BLaER1 (cell line): ENCODE data around the gene JMJD4.
A peak's percentile ranks its signal among the peaks of the same experiment; 100 is the strongest.

ENCODE experiments used
- H3K27ac ChIP-seq: shearing (Covaris generic); formaldehyde crosslinking; 2 replicates; pipeline ENCODE4 v1.8.1; 2022
- H3K27me3 ChIP-seq: shearing (Covaris generic); formaldehyde crosslinking; 2 replicates; pipeline ENCODE4 v1.8.1; 2022
- H3K36me3 ChIP-seq: shearing (Covaris generic); formaldehyde crosslinking; 2 replicates; pipeline ENCODE4 v1.8.1; 2022
- H3K4me1 ChIP-seq: shearing (Covaris generic); formaldehyde crosslinking; 2 replicates; pipeline ENCODE4 v1.8.1; 2022
- H3K4me2 ChIP-seq: shearing (Covaris generic); formaldehyde crosslinking; 2 replicates; pipeline ENCODE4 v1.8.1; 2022
- H3K4me3 ChIP-seq: shearing (Covaris generic); formaldehyde crosslinking; 2 replicates; pipeline ENCODE4 v1.8.1; 2022
- H3K9ac ChIP-seq: shearing (Covaris generic); formaldehyde crosslinking; 2 replicates; pipeline ENCODE4 v1.8.1; 2022
- H3K9me3 ChIP-seq: shearing (Covaris generic); formaldehyde crosslinking; 2 replicates; pipeline ENCODE4 v1.8.1; 2022
- H4K20me1 ChIP-seq: shearing (Covaris generic); formaldehyde crosslinking; 2 replicates; pipeline ENCODE4 v1.8.1; 2022
- Cebpa-rat ChIP-seq: shearing (Covaris generic); IDR thresholded peaks from 2 replicates; pipeline ENCODE4 v1.8.1; 2022

JMJD4 gene

DNA sequence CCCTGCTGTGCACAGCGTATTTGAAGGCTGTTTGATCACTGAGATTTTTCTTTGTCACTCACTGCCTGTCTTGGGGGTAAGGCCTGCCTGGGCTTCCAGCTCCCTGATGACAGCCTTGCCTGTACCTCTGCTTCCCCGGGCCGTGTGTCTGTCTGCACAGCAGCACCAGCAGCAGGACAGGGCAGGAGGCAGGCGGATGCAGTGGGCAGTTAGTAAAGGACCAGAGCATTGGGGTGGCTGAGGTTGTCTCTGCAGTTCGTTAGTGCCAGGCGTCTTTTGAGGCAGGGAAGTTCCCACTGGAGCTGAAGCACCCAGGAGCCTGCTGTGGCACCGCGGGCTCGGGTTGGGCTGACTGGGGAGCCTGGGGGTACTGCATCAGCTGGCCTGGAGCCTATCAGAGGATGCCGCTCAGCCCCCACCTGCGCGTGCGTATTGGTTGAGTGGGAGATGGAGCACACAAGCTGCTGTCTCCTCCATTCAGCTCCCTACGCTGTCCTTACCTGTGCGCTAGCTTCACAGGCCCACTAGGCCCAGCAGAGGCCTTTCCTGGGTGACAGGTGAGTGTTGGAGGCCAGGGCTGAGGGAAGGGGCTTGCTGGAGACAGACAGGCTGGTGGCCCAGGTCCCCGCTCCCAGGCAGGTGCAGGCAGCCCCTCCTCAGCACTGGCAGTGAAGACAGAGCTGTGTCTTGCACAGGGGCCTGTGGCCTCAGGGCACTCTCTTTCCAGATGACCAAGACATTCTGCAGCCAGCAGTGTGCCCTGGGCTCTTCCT, 28.3 kb upstream of the JMJD4 start:
- Histone ChIP-seq H3K27ac (peak overlapping the region; percentile 44; the same call in 1 of the 2 replicates), H3K4me2 (peak overlapping the region; percentile 75), H3K9me3 (no peaks in the 10 kb centered on the region), H3K4me3 (no peak overlapping the region), H3K27me3 (no peaks in the 10 kb centered on the region), H3K4me1 (peaks cover 60% of the 10 kb centered on the region), H4K20me1 (peaks cover 100% of the 10 kb centered on the region), H3K36me3 (peaks cover 89% of the 10 kb centered on the region), H3K9ac (peak overlapping the region; percentile 39; the same call in 1 of the 2 replicates)
- TF ChIP-seq Cebpa-rat, result no peak

DNA sequence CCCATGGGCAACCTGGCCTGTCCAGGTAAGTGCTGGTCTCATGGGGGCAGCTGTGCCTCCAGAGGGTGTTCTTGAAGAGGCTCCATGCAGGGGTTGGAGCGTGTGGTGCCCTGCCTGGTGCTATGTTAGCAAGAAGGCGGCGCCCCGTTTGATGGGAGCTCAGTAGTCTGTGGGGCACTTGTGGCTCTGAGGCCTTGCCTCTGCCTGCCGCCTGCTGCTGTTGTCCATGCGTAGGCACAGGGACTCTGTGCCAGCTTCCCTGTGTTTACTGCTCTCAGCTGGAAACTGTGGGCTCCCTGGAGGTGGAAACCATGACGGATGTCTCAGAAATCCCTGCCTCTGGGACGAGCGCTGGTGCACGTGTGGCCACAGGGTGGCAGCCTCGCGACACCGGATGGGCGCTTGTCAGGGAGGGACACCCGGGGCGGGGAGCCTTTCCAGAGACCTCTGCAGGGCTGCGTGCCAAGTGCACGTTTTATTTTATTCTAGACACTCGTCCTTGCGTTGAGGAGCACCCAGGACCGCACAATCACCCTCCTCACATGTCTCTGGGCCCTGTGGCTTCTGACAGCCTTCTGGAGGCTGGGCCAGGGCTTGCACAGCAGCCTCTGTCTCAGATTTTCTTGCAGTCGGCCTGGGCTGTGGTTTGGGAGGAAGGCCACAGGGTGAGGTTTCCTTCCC, 27.3 kb upstream of the JMJD4 start:
- Histone ChIP-seq H3K4me3 (no peak overlapping the region), H3K27ac (peak overlapping the region; percentile 37), H3K36me3 (peaks cover 89% of the 10 kb centered on the region), H3K27me3 (no peaks in the 10 kb centered on the region), H3K4me2 (peak overlapping the region; percentile 75), H3K9ac (peak overlapping the region; percentile 51), H3K9me3 (no peaks in the 10 kb centered on the region), H3K4me1 (peaks cover 60% of the 10 kb centered on the region), H4K20me1 (peaks cover 100% of the 10 kb centered on the region)
- no peak for TF ChIP-seq Cebpa-rat

DNA sequence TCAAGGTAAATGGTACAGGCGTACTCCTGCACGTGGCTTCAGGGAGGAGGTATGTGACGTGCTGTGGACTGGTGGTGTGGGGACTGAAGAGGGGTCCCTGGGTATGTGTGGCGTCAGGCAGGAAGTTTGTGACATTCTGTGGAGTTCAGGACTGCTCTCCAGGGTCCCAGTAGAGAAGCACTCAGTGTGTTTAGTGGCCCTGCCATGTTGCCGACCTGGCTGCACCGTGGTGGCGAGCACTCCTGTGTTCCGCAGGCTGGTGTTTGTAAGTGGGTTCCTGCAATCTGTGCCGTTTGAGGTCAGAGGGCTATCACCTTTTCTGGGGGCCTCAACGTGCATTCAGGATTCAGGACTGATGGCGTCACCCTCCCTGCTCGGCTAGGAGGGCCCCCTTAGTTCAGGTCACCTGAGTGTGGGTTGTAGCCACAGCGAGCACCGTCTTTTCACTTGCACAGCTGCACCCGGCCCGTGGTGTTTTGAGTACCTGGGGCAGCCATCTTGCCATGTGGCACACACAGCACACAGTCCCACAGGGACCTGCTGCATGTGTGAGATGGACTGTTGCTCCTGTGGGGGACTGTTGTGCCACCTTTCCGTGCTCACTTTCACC, 26.6 kb upstream of the JMJD4 start:
- H3K27ac ChIP-seq, result peak overlapping the region; percentile 37
- no peaks in the 10 kb centered on the region for H3K9me3 ChIP-seq
- H3K4me2 ChIP-seq, result peak overlapping the region; percentile 75
- H4K20me1 ChIP-seq, result peaks cover 100% of the 10 kb centered on the region
- H3K4me3 ChIP-seq, result no peak overlapping the region
- H3K36me3 ChIP-seq, result peaks cover 89% of the 10 kb centered on the region
- no peaks in the 10 kb centered on the region for H3K27me3 ChIP-seq
- H3K4me1 ChIP-seq, result peaks cover 55% of the 10 kb centered on the region
- TF ChIP-seq Cebpa-rat, result no peak
- H3K9ac ChIP-seq, result peak overlapping the region; percentile 51; the same call in 1 of the 2 replicates

DNA sequence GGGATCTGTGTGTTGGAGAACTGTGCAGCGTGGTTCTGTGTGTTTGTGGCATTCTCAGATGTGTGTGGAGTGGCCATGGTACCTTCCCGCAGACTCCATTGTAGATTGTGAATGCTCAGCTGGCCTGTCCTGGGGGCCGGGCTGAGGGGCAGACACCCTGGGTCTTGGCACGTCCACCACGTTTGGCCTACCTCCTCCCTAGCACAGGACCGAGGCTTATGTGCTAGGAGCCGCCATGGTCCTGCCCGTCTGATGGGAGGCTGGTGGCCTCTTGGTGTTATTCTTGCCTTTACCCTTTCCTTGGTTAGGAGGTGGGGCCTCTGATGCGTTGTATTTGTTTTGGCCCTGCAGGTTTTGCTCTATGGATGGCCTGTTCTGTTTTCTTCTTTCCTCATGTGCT, 25.3 kb upstream of the JMJD4 start:
- H3K9me3 ChIP-seq, result no peaks in the 10 kb centered on the region
- H3K4me2 ChIP-seq, result no peak overlapping the region
- H3K4me1 ChIP-seq, result peaks cover 42% of the 10 kb centered on the region
- peaks cover 89% of the 10 kb centered on the region for H3K36me3 ChIP-seq
- no peak overlapping the region for H3K27ac ChIP-seq
- peaks cover 100% of the 10 kb centered on the region for H4K20me1 ChIP-seq
- H3K9ac ChIP-seq, result no peak overlapping the region; the same call in 1 of the 2 replicates
- TF ChIP-seq Cebpa-rat, result no peak
- H3K27me3 ChIP-seq, result no peaks in the 10 kb centered on the region
- H3K4me3 ChIP-seq, result no peak overlapping the region

DNA sequence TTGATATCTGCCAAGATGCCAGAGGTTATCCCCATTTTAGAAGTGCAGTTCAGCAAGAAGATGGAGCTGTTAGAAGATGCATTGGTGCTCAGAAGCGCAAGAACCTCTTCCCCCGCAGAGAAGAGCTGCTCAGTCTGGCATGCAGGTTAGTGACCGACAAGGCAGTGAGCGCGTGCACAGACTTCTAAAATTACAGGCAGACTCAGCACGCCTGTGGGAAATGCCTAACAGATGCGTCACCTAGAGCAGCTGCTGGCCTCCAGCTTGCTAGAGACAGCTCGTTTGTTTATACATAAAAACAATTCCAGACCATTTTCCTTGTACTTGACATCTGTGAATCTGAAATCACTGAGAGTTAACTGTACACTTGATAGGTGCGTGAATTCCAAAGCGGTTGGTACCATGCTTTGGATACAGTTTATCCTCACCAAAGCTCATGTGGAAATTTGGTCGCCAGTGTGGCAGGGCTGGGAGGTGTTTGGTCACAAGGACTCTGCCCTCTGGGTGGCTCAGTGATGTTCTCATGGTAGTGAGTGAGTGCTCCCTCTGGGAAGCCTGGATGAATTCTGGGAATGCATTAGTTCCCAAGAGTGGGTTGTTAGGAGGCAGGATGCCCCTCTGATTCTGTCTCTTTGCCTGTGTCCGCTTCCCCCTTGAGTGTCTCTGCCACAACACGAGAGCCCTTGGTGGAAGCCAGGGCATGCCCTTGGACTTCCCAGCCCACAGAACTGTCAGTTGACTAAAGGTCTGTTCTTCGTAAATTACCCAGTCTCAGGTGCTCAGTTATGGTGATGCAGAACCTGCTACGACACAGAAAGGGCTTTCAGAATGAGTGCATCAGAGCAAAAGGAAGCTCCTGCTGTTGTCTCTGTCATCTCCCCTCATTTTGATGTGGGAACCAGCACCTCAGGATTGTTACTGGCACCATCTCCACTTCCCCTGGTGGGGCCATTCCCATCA, 24.5 kb upstream of the JMJD4 start:
- H4K20me1 ChIP-seq, result peaks cover 100% of the 10 kb centered on the region
- peaks cover 34% of the 10 kb centered on the region for H3K4me1 ChIP-seq
- TF ChIP-seq Cebpa-rat, result no peak
- no peaks in the 10 kb centered on the region for H3K9me3 ChIP-seq
- peaks cover 89% of the 10 kb centered on the region for H3K36me3 ChIP-seq
- no peaks in the 10 kb centered on the region for H3K27me3 ChIP-seq
- H3K27ac ChIP-seq, result no peak overlapping the region
- no peak overlapping the region; the same call in 1 of the 2 replicates for H3K9ac ChIP-seq
- H3K4me3 ChIP-seq, result no peak overlapping the region
- H3K4me2 ChIP-seq, result no peak overlapping the region

DNA sequence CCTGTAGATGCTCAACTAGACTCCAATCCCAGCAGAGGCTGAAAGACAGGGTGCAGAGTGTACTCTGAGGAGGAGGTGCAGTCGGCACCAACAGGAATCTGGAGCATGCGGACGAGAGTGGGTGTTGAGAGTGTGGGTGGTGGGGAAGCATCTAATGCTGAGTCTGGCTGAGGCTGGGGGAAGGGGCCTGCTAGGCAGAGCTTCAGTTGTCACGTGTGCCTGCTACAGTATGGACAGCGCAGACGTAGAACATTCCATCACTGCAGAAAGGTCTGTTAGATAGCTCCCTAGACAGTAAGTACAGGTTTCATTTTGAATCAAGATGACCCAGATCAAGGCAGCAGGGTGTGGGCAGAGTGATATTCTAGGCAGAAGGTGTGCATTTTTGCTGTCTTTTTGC, 23.3 kb upstream of the JMJD4 start:
- Histone ChIP-seq H3K36me3 (peaks cover 89% of the 10 kb centered on the region), H3K27ac (no peak overlapping the region), H3K4me3 (no peak overlapping the region), H3K27me3 (no peaks in the 10 kb centered on the region), H3K9ac (no peak overlapping the region), H3K9me3 (no peaks in the 10 kb centered on the region), H3K4me2 (no peak overlapping the region), H4K20me1 (peaks cover 100% of the 10 kb centered on the region), H3K4me1 (peaks cover 21% of the 10 kb centered on the region)
- no peak for TF ChIP-seq Cebpa-rat

DNA sequence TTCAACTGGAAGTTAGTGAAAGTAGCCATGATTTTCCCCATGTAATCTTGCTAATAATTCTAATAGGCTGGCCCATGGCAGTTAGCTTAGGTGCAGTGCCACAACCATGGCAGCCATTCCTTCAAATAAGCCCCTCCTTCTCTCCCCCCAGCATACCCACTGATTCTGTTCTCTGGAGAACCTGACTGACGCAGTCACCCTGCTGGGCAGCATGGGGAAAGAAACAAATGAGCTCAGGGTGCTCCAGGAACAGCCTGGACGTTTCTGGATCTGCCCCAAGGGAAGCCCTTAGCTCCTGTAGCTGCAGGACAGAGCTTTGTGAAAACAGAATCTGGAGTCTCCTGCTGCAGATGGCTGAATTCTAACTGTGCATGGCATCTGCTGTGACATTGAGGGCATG, 22.7 kb upstream of the JMJD4 start:
- no peak overlapping the region for H3K9ac ChIP-seq
- H3K4me3 ChIP-seq, result no peak overlapping the region
- H3K27me3 ChIP-seq, result no peaks in the 10 kb centered on the region
- H3K9me3 ChIP-seq, result no peaks in the 10 kb centered on the region
- no peak for TF ChIP-seq Cebpa-rat
- H3K36me3 ChIP-seq, result peaks cover 93% of the 10 kb centered on the region
- no peak overlapping the region for H3K4me2 ChIP-seq
- H3K27ac ChIP-seq, result no peak overlapping the region
- peaks cover 100% of the 10 kb centered on the region for H4K20me1 ChIP-seq
- peaks cover 16% of the 10 kb centered on the region for H3K4me1 ChIP-seq

DNA sequence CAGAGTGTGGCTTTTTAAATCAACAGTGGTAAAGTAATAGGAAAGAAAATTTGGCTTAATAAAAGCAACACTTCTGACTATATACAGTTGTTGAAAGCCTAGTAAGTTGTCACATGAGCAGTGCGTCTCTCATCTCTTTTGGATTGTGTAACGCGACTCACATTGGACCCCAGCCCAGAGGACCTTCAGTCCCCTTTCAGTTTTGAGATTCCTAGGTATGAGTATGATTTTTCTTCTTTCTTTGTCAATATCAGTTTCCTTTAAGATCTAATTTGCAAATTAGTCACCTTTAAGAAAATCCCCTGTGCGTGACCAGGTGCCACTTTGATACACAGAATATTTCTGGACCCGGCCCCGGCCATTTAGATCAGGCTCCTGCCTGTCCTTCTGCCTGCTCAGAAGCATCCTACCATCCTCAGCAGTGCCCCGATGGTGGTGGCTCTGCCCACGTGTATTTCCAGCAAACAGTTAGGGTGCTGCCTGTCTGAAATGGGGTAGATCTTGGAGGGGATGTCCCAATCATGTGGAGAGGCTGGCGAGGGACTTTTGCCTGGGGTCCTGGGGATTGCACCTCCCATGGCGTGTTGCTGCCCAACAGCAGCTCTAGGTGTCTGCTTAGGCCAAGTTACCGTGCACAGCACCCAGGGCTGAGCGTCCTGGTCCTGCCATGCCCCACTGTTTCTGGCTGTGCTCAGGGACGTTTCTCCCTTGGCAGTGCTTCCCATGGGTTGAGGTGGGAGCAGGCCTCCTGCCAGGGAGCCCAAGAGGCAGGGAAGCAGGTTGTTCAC, 21.3 kb upstream of the JMJD4 start:
- no peak overlapping the region for H3K4me2 ChIP-seq
- no peak overlapping the region for H3K27ac ChIP-seq
- H3K9ac ChIP-seq, result no peak overlapping the region
- no peak for TF ChIP-seq Cebpa-rat
- no peaks in the 10 kb centered on the region for H3K9me3 ChIP-seq
- H3K36me3 ChIP-seq, result peaks cover 97% of the 10 kb centered on the region
- H3K4me3 ChIP-seq, result no peak overlapping the region
- H3K4me1 ChIP-seq, result peaks cover 1% of the 10 kb centered on the region
- peaks cover 98% of the 10 kb centered on the region for H4K20me1 ChIP-seq
- H3K27me3 ChIP-seq, result no peaks in the 10 kb centered on the region
